ENCODE data around the gene SHROOM3. TPM values are rescaled to one million over a fixed set of nuclear protein-coding genes. Genes with fewer than 3 reads are reported as not detected.

Gene SHROOM3
- polyA plus RNA-seq, 1 donor: 34.3 TPM

DNA sequence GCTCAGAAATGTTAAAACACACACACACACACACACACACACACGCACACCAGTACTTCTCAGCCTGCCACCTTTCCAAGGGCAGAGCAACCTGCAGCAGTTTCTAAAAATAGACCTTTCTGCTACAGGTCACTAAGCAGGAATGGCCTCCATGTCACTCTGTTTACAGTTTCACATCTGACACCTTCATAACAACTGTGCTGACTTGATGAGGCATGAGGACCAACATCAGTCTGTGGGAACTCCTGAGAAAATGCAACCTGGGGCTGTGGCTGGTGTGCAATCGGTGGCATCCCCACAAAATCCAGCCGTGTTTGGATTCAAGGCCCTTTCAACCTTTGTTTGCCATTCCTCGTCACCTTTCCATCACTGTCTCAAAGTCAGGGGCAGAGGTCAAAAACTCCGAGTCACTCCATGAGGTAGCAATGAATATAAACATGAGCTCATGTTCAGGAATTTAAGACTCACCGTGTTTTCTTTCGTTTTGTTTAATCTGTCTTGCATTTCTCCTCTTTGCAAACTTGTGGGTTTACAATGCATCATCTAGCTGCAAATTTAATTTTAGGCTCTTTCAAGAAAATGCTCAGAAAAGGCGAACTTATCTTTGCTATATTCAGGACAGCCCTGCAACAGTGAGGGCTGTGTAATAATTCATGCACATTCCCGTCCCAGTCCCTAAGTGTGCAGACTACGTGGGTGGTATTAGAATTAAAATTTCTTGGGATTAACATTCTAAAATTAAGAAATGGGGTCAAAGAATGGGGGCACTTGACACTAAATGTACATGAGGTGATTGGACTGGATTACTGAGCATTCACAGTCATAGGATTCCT, 135.3 kb downstream of the SHROOM3 start:
- DNase-seq: no peak

DNA sequence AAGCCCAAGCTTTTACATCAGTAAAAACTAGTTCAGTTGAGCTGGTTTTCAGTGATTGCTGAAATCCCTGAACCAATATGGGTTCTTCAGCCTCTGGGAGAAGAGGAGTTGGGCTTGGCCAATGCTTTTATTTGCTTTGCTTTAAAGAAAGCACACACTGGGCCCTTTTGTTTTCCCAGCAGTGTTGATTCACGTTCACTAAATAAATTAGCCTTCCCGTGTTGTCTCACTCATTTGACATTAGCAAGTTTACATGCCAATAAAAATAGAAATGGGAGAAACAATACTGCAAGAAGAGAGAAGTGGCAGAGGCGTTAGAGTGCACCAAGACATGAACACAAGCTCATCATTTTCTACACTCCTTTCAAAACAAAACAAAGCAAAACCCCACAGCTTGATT, 136.2 kb downstream of the SHROOM3 start:
- no peak for DNase-seq

DNA sequence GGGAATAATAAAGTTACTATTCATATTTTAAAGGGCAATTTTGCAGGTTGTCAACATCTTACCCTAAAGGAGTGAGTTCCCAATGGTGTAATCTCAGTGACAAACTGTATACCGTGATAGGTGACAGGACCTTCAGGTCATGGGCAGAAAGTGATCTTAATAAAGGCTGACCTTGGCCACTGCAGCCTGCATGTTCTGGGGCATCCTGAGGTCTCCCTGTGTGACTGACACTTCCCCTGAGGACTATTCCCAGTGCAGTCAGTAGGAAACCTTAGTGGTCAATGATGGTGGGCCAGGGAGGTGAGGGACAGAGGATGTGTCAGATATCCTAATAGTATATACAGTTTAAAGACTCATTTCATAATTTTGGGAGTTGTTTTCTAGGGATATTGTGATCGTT, 137.2 kb downstream of the SHROOM3 start:
- DNase-seq: no peak

DNA sequence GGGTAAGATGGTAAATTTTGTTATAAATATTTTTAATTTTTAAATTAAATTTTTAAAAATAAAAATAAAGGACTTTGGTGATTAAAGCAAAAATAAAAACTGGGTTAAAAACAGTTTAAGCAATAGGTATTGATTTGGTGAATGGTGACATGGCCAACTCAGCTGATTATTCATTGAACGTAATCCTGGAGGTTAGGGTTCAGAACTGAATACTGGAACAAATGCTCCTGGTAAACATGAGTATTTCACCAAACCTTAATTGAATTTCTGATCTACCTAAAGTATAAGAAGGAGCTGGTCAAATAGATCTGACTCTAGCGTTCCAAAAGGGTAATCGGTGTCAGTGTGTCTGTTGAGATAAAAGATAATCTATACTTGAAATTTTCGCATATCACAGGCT, 141.8 kb downstream of the SHROOM3 start:
- no peak for DNase-seq

DNA sequence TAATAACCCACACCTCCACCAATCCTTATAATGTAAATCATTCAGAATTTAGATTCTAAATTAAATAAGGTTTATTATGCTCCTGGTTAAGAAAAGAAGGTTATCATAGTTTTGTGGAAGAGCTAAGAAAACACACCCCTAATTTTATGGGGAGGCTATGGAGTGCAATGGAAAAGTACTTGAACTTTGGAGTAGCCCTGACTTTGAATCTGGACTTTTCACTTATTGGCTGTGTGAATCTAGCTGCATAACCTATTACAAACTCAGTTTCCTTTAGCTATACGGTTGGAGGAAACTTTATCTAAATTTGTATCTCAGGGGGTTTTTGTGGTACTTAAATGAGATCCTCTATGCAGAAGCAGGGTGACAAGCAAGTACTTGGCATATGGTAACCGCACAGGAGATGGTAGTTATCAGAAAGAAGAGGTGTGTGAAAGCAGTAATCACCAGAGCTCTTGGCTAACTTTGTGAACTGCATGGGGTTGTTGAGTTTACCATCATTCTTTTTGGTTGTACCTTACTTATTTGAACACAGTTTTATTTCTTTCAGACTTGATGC, 143.1 kb downstream of the SHROOM3 start:
- no peak for DNase-seq

DNA sequence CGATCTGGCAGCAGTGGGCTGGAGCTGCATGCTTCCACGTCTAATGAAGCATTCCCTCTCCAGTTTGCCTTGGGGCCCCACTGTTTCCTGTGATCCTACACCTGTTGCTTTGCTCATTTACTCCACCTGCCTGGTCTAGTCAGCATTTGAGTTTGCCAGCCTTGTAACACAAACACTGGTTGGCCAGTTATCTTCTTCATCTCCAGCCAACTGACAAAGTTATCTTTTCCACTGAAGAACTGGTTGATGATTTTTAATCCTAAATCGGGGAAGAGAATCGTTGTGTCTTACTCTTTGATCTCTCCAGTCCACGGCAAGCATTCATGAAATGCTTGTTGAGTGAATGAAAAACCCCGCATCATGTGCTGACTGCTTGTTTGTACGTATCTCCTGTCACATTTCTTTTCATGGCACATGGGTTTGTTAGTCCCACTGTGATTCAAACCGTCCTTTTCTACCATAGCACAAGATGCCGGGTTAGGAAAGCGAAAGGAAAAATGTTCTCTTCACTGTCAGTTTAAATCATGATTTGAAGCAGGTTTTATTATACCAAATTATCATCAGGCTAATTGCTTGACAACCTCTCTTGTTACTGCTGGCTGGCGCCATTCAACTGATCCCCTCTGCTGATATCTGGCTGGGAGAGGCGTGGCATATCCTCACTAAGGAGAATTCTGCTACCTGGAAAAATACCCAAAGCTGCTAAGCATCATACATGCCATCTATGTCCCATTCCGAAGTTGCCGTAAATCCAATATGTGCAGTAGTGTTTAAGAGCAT, 144.8 kb downstream of the SHROOM3 start:
- DNase-seq: no peak

DNA sequence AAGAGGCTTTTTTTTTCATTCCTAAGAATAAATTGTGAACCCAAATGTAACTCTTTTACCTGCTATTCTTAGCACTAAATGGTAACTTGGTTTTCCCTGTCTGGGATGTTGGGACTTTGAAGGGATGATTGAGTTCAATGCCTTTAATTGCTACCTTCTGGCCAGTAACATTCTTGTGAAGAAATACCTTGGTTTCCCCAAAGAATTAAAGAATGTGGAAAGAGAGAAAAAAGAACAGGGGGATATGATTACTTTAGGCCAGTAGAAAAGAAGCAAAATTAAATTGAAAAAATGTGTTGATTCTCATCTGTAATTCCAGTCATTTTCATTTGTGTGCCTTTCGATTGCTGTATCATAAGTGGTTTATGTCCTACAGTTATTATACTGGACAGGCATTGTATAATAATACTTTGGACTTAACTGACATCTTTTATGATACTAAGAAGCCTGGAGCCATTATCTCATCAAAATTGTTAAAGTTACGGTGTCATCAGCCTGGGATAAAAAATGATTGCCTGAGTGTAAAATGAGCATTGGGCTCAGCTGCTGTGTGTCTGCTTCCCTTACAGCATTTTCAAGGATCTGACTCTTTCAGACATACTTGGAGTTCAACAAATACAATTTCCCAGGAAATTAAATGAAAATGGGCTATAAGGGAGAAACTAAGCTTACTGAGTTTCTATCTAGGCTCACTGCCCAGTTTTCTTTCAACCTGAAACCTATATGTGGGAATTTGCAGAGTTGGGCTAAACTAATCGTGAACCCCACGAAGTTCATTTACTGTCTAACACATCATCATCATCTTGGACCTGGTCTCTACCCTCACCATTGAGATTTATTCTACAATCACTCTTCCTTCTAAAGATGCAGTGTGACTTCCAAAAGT, 146.3 kb downstream of the SHROOM3 start:
- DNase-seq: no peak

DNA sequence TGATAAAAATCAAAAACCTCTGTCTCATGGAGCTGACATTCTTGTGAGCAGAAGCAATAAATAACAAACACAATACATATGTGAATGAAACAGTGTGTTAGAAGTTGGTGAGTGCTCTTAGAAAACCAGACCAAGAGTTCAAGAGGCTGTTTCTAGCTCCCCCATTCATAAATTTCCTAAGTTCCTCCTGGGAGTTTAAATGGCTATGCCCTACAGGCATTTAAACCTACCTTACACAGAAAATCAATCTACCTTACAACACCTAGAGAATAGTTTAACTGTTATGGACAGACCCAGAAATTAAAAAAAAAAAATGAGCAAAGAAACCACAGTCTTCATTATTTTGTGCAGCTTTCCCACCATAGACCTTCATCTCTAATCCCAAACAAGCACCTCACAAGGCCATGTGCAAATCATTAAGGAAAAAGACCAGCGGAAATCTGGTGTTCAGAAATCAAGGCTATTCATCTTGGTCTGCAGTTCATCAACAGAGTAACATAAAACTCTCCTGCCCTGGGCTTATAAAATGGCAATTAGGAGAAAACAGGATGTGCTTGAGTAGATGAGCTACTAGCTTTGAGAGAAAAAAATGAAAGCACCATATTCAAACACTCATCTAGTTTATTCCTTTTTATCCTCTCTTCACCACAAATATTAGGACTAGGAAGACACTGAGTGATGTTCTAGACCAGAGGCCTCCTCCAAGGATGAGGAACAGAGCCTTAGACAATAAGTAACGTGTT, 147.2 kb downstream of the SHROOM3 start:
- no peak for DNase-seq

DNA sequence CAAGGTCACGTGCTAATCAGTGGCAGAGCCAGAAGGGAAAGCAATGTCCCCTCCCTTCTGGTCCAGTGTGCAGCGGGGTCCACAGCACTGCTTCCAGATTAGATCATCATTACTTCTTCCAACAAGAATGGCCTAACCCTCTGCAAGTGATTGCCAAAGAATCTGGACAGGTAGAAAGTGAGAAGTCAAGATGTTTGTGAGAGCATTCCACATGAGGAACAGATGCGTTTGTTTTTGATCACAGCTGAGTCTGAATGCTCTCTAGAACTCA, 147.7 kb downstream of the SHROOM3 start:
- no peak for DNase-seq

DNA sequence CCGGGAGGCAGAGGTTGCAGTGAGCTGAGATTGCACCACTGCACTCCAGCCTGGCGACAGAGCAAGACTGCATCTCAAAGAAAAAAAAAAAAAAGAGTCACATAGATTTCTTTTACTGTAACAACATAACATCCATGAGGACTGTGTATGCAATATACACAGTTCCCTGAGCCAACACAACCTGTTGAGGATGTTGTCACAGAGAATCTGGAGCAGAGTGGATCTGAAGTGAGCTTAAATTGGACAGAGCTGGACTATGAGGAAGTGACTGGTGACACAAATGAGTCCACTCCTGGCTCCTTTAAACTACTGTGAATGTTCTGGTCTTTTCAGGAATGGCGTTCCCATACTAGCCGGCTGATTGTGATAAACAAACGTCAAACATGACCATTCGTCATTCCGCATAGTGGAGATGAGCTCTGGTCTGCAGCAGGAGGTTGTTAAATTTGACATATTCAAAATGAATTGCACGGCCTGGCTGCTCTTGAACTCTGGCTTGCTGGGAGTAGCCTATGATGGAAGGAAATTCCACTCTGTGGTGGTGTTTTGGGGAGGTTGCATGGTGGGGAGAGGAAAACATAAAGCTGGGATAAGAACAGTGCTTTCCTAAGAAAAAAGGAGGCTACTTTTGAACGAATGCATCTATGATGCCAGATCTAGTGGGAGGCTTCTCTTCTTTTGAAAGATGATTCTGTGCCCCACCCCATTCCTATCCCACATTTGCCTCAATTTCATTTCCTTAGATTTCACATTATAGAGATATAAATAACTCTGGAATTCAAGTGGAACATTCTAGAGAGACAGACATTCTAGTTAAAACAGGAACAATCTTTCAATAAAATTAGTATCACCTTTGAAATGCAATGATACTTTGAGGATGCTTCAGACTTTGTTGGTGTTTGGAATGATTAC, 149.5 kb downstream of the SHROOM3 start:
- no peak for DNase-seq

DNA sequence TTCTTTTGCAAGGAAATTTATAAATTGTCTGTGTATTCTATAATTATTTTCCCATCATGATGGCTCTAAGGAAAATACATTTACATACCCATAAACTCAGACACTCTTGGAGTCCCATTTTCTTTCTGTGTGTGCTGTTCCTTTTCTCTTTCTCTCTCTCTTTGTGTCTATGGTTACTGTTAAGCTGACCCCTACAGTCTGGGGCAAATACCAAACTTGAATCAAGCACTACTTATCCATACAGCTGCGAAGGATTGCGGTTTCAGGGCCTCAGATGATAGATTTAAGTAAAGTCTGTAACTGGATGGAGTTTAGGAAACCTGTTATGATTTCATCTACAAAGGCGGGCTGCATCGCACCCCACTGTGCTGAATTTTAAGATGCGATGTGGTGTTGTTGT, 150.2 kb downstream of the SHROOM3 start:
- DNase-seq: no peak

DNA sequence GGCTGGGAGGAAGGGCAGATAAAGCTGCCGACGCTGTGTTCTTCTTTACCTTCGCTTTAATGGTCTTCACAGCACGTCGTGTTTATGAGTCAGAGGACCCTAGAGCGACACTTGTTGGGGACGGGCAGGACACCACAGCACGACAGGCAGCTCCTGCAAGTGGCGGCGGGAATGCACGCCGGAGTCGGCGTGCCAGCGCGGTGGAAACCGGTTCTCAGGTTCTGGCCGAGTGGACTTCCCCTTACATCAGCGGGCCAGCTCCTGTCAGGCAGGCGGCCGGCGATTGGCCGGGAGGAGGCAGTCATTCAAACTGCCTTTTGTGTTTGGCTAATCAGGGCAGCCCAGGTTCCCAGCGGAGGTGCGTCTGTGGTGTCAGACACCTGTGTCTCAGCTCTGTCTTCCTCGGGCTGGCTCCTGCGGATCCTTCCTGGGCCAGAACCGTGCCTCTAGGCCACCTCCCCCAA, 150.9 kb downstream of the SHROOM3 start:
- peak; percentile 69 for DNase-seq

DNA sequence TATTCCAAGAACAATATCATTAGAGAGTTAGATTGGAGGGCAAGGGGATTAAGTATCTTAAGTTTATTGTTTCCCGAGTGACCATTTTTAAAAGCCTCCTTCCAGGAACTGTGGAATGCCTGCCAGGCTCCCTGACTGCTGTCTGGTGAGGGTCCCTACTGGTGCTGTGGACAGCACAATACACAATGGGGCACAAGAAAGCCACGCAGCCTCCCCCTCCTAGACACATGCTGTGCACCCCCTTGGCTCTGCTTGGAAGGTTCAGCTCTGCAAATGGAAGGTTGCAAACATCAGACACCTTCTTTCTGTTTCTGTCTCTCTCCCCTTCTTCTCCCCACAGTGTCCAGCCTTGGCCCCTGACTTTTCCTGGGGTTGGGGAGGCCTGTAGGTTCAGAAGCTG, 153.2 kb downstream of the SHROOM3 start:
- no peak for DNase-seq

DNA sequence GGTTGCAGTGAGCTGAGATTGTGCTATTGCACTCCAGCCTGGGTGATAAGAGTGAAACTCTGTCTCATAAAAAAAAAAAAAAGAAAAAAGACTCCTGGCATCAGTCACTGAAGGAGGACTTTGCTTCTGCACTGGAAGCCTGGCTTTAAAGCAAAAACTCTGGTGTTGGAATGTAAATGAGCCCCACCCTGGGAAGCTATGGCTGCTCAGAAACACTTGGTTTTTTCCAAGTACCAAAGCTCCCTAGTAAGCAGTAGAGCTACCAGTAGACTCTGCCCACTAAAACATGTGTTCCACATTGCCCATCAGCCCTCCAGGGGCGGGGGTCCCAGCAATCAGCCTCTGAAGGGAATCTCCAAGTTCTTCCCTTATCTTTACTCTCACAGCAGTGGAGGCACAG, 154.4 kb downstream of the SHROOM3 start:
- no peak for DNase-seq

DNA sequence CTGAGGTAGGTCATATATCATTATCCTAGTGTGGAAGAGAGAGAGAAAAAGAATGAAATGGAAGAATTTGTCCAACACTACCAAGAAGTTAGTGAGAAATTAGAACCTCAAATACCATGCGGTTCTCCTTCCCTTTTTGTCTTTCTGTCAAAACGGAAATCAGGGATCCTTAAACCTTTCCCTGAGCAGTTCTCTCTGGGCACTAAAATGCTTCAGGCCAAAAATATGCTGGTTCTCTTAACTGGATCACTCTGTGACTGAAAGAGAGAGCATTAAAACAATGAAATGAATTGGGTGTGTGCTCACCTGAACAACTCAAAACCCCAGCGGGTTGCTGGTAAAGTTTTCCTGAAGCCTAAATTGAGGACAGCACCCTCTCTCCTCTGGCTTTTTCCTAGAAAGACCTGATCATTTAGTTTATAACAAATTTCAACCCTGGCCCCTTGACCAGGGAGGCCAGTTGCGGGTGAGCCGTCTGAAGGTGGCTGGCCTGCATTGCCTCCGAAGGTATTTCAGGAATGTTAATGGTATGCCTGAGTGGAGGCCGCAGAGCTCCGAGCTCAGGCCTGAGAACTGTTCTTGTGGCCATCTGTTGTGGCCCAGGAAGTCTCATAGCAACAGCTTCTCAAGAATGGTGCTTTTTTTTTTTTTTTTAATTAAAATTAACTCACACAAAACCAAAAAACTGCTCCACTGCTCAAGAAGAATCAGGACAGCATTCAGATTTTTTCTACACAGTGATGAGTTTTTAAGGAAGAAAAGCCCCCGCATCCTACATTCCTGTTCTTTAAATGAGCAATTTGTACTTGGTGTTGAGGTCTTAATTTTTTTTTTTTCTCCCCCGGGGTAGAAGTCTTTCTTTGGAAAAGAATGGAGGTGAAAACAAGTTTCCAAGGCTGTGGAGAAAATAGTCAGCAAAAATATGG, 155.1 kb downstream of the SHROOM3 start:
- DNase-seq: no peak

DNA sequence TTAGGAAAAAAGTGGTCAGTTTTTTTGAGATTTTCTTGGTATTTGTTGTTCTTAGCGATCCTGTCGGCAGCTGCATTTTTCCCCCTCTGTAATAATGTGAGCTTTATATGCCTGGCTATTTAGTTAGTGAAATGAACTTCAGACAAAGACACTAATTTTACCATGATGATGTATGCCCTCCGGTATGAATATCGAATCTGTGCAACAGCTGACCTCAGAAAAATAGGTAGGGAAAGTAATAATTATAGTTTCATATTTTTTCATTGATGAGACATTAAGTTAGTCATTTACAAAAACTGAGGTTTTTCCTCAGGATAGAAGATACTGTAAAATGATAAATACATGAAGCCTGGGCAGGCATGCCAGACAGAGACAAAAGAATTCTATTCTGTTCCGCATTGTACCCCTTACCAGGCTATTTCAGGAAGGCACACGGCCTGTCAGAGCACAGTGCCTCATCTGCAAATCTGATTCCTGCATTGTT, 155.8 kb downstream of the SHROOM3 start:
- DNase-seq: no peak

DNA sequence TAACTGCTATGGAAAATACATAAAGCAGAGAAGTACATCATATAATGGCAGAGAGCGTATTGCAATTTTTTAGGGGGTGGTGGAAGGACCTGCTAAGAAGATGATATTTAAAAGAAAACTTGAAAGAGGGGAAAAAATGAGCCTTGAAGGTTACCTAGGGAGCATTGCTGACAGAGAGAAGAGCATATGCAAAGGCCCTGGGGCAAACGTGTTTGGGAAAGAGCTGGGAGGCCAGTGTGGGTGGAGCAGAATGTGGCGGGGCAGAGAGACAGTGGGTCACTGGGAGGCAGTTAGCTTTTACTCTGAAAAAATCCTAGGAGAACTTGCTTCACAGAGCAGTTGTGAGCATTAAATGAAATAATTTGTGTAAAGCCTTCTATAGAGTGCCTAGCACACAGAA, 157.0 kb downstream of the SHROOM3 start:
- no peak for DNase-seq

DNA sequence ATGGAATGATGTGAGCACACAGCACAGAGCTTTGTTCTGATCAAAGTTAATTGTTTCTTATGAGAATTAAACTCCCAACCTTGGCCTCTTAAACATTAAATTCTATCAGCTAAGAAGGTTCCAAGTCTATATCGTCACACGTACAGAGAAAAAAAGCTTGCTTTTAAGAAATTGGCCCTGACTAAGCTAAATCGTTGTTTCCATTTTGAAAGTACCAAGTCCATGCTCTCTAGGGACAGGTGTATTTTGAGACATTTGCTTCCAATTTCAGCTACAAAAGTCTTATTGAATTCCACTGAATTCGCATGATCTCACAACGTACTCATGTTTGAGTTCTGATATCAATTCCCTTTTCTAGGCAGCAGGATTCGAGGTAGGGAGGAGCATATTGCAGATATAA, 157.4 kb downstream of the SHROOM3 start:
- DNase-seq: no peak

DNA sequence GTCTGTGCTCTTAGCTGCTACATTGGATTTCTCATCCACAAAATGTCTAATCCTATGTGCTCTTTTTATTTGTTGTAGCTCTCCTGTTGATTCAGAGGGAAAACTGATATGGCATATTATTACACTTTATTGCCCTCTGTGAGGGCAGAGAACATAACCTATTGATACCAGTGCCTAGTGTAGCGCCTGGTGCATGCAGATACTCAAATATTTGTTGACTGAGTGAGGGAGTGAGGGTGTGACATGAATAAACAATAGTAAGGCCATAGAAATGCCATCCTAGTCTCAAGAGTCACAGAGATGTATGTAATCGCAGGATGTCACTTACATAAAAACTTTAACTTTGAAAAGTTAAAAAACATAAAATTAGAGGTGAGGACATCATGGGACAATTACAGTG, 159.1 kb downstream of the SHROOM3 start:
- DNase-seq: no peak

DNA sequence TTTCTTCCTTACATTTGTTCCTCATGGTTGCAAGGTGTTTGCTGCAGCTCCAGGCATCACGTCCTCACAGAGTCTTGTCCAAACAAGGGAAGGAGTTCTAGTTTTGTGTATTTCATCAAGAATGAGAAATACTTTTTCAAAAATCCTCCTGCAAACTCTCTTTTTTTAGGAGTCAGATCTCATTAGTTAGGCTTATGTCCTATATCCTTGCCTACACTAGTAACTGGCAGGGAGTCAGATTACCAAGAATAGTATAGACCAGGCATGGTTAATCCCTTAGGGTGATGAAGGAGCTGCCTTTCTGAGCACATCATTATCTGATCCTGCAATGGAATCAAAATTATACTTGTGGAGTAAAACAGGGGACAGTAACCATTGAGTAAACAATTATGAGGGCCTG, 160.4 kb downstream of the SHROOM3 start:
- no peak for DNase-seq
